HG03378 (cell line): ENCODE measurements around the gene DYNLT1.

Source experiments
- ATAC-seq: cut with Tn5 transposase; IDR thresholded peaks from one replicate; pipeline ENCODE4 v1.9.1; 2021; ENCODE audit warnings: mild to moderate bottlenecking, moderate library complexity; ENCODE audit not compliant: unreplicated experiment

The DYNLT1 gene

GRCh38 chr6:158604048-158604406, 40.5 kb downstream of the DYNLT1 start:
- ATAC-seq: no peak

GRCh38 chr6:158603261-158604047, 41.1 kb downstream of the DYNLT1 start:
- ATAC-seq: no peak

GRCh38 chr6:158599635-158600034, 44.9 kb downstream of the DYNLT1 start:
- ATAC-seq: no peak

GRCh38 chr6:158597565-158597964, 47.0 kb downstream of the DYNLT1 start:
- no peak for ATAC-seq

GRCh38 chr6:158596861-158597260, 47.7 kb downstream of the DYNLT1 start:
- ATAC-seq: no peak

GRCh38 chr6:158595223-158595622, 49.3 kb downstream of the DYNLT1 start:
- ATAC-seq: no peak

GRCh38 chr6:158593670-158594069, 50.9 kb downstream of the DYNLT1 start:
- ATAC-seq: no peak

- ATAC-seq: no peak
Measured at GRCh38 chr6:158591810-158592209, 52.7 kb downstream of the DYNLT1 start.

- no peak for ATAC-seq
Measured at GRCh38 chr6:158591134-158591809, 53.3 kb downstream of the DYNLT1 start.

GRCh38 chr6:158589366-158589765, 55.2 kb downstream of the DYNLT1 start:
- ATAC-seq: no peak

GRCh38 chr6:158586652-158587051, 57.9 kb downstream of the DYNLT1 start:
- ATAC-seq: no peak
